Lower lobe of right lung (tissue), 2 donors: ENCODE data around the gene GPR176. TPM values are rescaled to one million over a fixed set of nuclear protein-coding genes. Genes with fewer than 3 reads are reported as not detected.

ENCODE experiments used
- ATAC-seq, 2 donors: fragments of 200-7000 bp; cut with Tn5 transposase; one replicate each; pipeline ENCODE4 v1.9.1; 2020 to 2022; ENCODE audit warnings: mild to moderate bottlenecking in 2 of 2, moderate library complexity in 2 of 2
- DNase-seq: peaks from one replicate; pipeline ENCODE4 v3.0.0-alpha.2; 2020
- H3K27ac ChIP-seq: fragments of 200-600 bp; one replicate; pipeline ENCODE4 v1.8.0; 2022
- H3K27me3 ChIP-seq: fragments of 200-600 bp; one replicate; pipeline ENCODE4 v1.8.0; 2022; ENCODE audit warnings: low read depth
- H3K36me3 ChIP-seq: fragments of 200-600 bp; one replicate; pipeline ENCODE4 v1.8.0; 2022; ENCODE audit warnings: mild to moderate bottlenecking
- H3K4me1 ChIP-seq: fragments of 200-600 bp; one replicate; pipeline ENCODE4 v1.8.0; 2022
- H3K4me3 ChIP-seq: fragments of 200-600 bp; one replicate; pipeline ENCODE4 v1.8.0; 2022; ENCODE audit warnings: mild to moderate bottlenecking
- H3K9me3 ChIP-seq: fragments of 200-600 bp; one replicate; pipeline ENCODE4 v1.8.0; 2022
- CTCF ChIP-seq: fragments of 200-600 bp; IDR thresholded peaks from one replicate; pipeline ENCODE4 v1.8.0; 2022; ENCODE audit warnings: antibody characterized with exemption, mild to moderate bottlenecking
- intact Hi-C: fragments of 100-400 bp; cut with DNase I; formaldehyde crosslinking; loops from one replicate; pipeline ENCODE4 v1.11.0; 2022
- total RNA-seq: library from RNA; stranded (reverse); fragmentation: NEBNext Ultra II Directional; extraction: Animal tissue kit (Norgen Biotek cat#: 25700); gene quantifications from one replicate; pipeline ENCODE4 v1.2.1, GENCODE V29; 2021
- donor health status: DM: no; HTN: yes; CAD: no; lungs with severe emphysema.

GPR176 gene
- total RNA-seq, 1 donor from 2014 or later: 2.4 TPM

GRCh38 chr15:39890621-39891020 is 29.4 kb downstream of the GPR176 start:
- no peak for TF ChIP-seq CTCF

GRCh38 chr15:39889601-39890000 is 30.5 kb downstream of the GPR176 start:
- no peaks in the 10 kb centered on the region for H3K36me3 ChIP-seq
- no peaks in the 10 kb centered on the region for H3K9me3 ChIP-seq
- intact Hi-C loops: no loop called here
- H3K4me3 ChIP-seq: no peak overlapping the region
- DNase-seq: no peak
- no peak for TF ChIP-seq CTCF
- peaks cover 6% of the 10 kb centered on the region for H3K4me1 ChIP-seq
- no peaks in the 10 kb centered on the region for H3K27me3 ChIP-seq
- no peak for ATAC-seq
- H3K27ac ChIP-seq: no peak overlapping the region

More at GRCh38 chr15:39890621-39891020, 29.4 kb downstream of the GPR176 start:
- ATAC-seq (no peak), DNase-seq (no peak)
- no peaks in the 10 kb centered on the region for H3K9me3 ChIP-seq
- H3K36me3 ChIP-seq: no peaks in the 10 kb centered on the region
- intact Hi-C loops: no loop called here
- H3K4me3 ChIP-seq: no peak overlapping the region
- H3K27ac ChIP-seq: no peak overlapping the region
- peaks cover 6% of the 10 kb centered on the region for H3K4me1 ChIP-seq
- H3K27me3 ChIP-seq: no peaks in the 10 kb centered on the region

- no peaks in the 10 kb centered on the region for H3K36me3 ChIP-seq
- H3K27me3 ChIP-seq: no peaks in the 10 kb centered on the region
- TF ChIP-seq CTCF: no peak
- intact Hi-C loops: no loop called here
- no peak overlapping the region for H3K4me3 ChIP-seq
- H3K9me3 ChIP-seq: no peaks in the 10 kb centered on the region
- no peak overlapping the region for H3K27ac ChIP-seq
- ATAC-seq: no peak
- H3K4me1 ChIP-seq: peaks cover 6% of the 10 kb centered on the region
- no peak for DNase-seq
Observed at GRCh38 chr15:39888809-39889208, 31.3 kb downstream of the GPR176 start.

- DNase-seq (no peak), ATAC-seq (no peak)
- Histone ChIP-seq H3K27ac (no peak overlapping the region), H3K36me3 (no peaks in the 10 kb centered on the region), H3K4me1 (peaks cover 6% of the 10 kb centered on the region), H3K4me3 (no peak overlapping the region), H3K9me3 (no peaks in the 10 kb centered on the region), H3K27me3 (no peaks in the 10 kb centered on the region)
- intact Hi-C loops: no loop called here
- no peak for TF ChIP-seq CTCF
Observed at GRCh38 chr15:39888243-39888642, 31.8 kb downstream of the GPR176 start.

- TF ChIP-seq CTCF: peak; percentile 40
- H3K36me3 ChIP-seq: no peaks in the 10 kb centered on the region
- DNase-seq: no peak
- no peak overlapping the region for H3K4me3 ChIP-seq
- no peak overlapping the region for H3K27ac ChIP-seq
- no peaks in the 10 kb centered on the region for H3K27me3 ChIP-seq
- no peaks in the 10 kb centered on the region for H3K9me3 ChIP-seq
- peaks cover 6% of the 10 kb centered on the region for H3K4me1 ChIP-seq
- ATAC-seq: peak; percentile 51 to 57
- intact Hi-C loops: no loop called here
Observed at GRCh38 chr15:39887832-39888231, 32.2 kb downstream of the GPR176 start.

- Histone ChIP-seq H3K27me3 (no peaks in the 10 kb centered on the region), H3K4me1 (peaks cover 6% of the 10 kb centered on the region), H3K4me3 (no peak overlapping the region), H3K9me3 (no peaks in the 10 kb centered on the region), H3K27ac (no peak overlapping the region), H3K36me3 (no peaks in the 10 kb centered on the region)
- DNase-seq: no peak
- intact Hi-C loops: no loop called here
- no peak for ATAC-seq
- no peak for TF ChIP-seq CTCF
Observed at GRCh38 chr15:39887211-39887610, 32.9 kb downstream of the GPR176 start.
